HepG2 (cell line): ENCODE measurements around the gene MIEF1. TPM values are rescaled to one million over a fixed set of nuclear protein-coding genes. Genes with fewer than 3 reads are reported as not detected.

Source experiments
- BCL6 ChIP-seq: IDR thresholded peaks from 2 replicates; pipeline ENCODE4 v1.6.1; 2016; ENCODE audit warnings: missing genetic modification reagents, missing compliant biosample characterization
- BRCA1 ChIP-seq: sonication (generic); formaldehyde crosslinking; IDR thresholded peaks from 2 replicates; pipeline ENCODE4 v1.4.0; 2020; ENCODE audit warnings: missing genetic modification reagents
- BRF2 ChIP-seq: sonication (generic); formaldehyde crosslinking; IDR thresholded peaks from 2 replicates; pipeline ENCODE4 v1.8.1; 2022; ENCODE audit warnings: mild to moderate bottlenecking, missing genetic modification reagents
- GRHL1 ChIP-seq: sonication (generic); formaldehyde crosslinking; conservative IDR thresholded peaks from 2 replicates; pipeline ENCODE4 v1.8.0; 2022; ENCODE audit warnings: missing genetic modification reagents
- HDAC1 ChIP-seq: sonication (generic); formaldehyde crosslinking; IDR thresholded peaks from 2 replicates; pipeline ENCODE4 v1.5.1; 2020; ENCODE audit warnings: mild to moderate bottlenecking, missing genetic modification reagents
- HNRNPLL ChIP-seq: fragments of 200-400 bp; formaldehyde crosslinking; IDR thresholded peaks from 2 replicates; pipeline ENCODE4 v1.6.1; 2017; ENCODE audit warnings: mild to moderate bottlenecking, low read depth, low read length; ENCODE audit not compliant: poor library complexity, severe bottlenecking
- MAFK ChIP-seq, 2 experiments: IDR thresholded peaks in 1 of 2; conservative IDR thresholded peaks in 1 of 2; 2 replicates each; pipeline ENCODE4 v1.6.1; 2011; ENCODE audit warnings: improper control_type of control experiment in 2 of 2, low read length in 2 of 2
- PCBP2 ChIP-seq: fragments of 200-400 bp; formaldehyde crosslinking; optimal IDR thresholded peaks from 2 replicates; pipeline ENCODE3; 2018; ENCODE audit warnings: low read length, low read depth; ENCODE audit not compliant: poor library complexity, severe bottlenecking
- RBFOX2 ChIP-seq: fragments of 200-400 bp; formaldehyde crosslinking; IDR thresholded peaks from 2 replicates; pipeline ENCODE4 v1.6.1; 2017; ENCODE audit warnings: low read depth, mild to moderate bottlenecking, low read length
- SMYD3 ChIP-seq: sonication (generic); formaldehyde crosslinking; IDR thresholded peaks from 2 replicates; pipeline ENCODE4 v1.8.1; 2023; ENCODE audit warnings: mild to moderate bottlenecking, missing genetic modification reagents
- SP4 ChIP-seq: sonication (generic); formaldehyde crosslinking; IDR thresholded peaks from 2 replicates; pipeline ENCODE4 v1.8.1; 2023; ENCODE audit warnings: mild to moderate bottlenecking, missing genetic modification reagents
- TBX2 ChIP-seq: sonication (generic); formaldehyde crosslinking; IDR thresholded peaks from 2 replicates; pipeline ENCODE4 v1.5.0; 2020; ENCODE audit warnings: missing genetic modification reagents, mild to moderate bottlenecking, borderline replicate concordance
- U2AF2 ChIP-seq: fragments of 200-400 bp; formaldehyde crosslinking; IDR thresholded peaks from 2 replicates; pipeline ENCODE4 v1.6.1; 2017; ENCODE audit warnings: low read depth, mild to moderate bottlenecking, low read length
- XBP1 ChIP-seq: sonication (generic); formaldehyde crosslinking; IDR thresholded peaks from 2 replicates; pipeline ENCODE4 v1.5.0; 2020; ENCODE audit warnings: missing genetic modification reagents
- ZNF121 ChIP-seq: sonication (generic); formaldehyde crosslinking; IDR thresholded peaks from 2 replicates; pipeline ENCODE4 v1.5.0; 2020; ENCODE audit warnings: mild to moderate bottlenecking, missing genetic modification reagents
- ZNF234 ChIP-seq: sonication (generic); formaldehyde crosslinking; conservative IDR thresholded peaks from 2 replicates; pipeline ENCODE4 v1.5.1; 2020; ENCODE audit warnings: mild to moderate bottlenecking, missing genetic modification reagents
- ZNF354B ChIP-seq: sonication (generic); formaldehyde crosslinking; IDR thresholded peaks from 2 replicates; pipeline ENCODE4 v1.8.0; 2022; ENCODE audit warnings: mild to moderate bottlenecking, missing genetic modification reagents
- ZNF703 ChIP-seq: sonication (generic); formaldehyde crosslinking; IDR thresholded peaks from 2 replicates; pipeline ENCODE4 v1.5.1; 2020; ENCODE audit warnings: missing genetic modification reagents, mild to moderate bottlenecking, moderate library complexity, borderline replicate concordance
- ZNF839 ChIP-seq: sonication (generic); formaldehyde crosslinking; IDR thresholded peaks from 2 replicates; pipeline ENCODE4 v1.4.0; 2020; ENCODE audit warnings: missing genetic modification reagents, mild to moderate bottlenecking, borderline replicate concordance
- ZNF850 ChIP-seq: sonication (generic); formaldehyde crosslinking; conservative IDR thresholded peaks from 2 replicates; pipeline ENCODE4 v1.9.0; 2021; ENCODE audit warnings: mild to moderate bottlenecking, missing genetic modification reagents
- polyA plus RNA-seq, 8 experiments: library from polyadenylated mRNA; depleted of rRNA in 3 of 8; stranded (reverse) in 7 of 8; unstranded in 1 of 8; fragments of >200 nt; fragmentation: Illumina TruSeq in 4 of 8; extraction: Trizol in 4 of 8; gene quantifications; 2 replicates each; pipeline versions ENCODE4 v1.2.1 to v1.2.3, GENCODE V29; 2011 to 2016; ENCODE audit warnings: low read depth in 4 of 8, missing spikeins in 1 of 8, mixed read lengths in 1 of 8; ENCODE audit not compliant: insufficient read depth in 1 of 8
- total RNA-seq, 5 experiments: library from RNA; depleted of rRNA; stranded (reverse); fragments of >200 nt; fragmentation: Illumina TruSeq; extraction: Trizol; gene quantifications; 2 replicates each; pipeline ENCODE4 v1.2.3, GENCODE V29; 2016; ENCODE audit warnings: low read depth in 1 of 5
- TF ChIP-seq, protein P1 (sequence below): IDR thresholded peaks from 2 replicates; pipeline ENCODE4 v1.6.1; 2016; ENCODE audit warnings: control low read depth
- TF ChIP-seq, protein P2 (sequence below): sonication (generic); formaldehyde crosslinking; IDR thresholded peaks from 2 replicates; pipeline ENCODE4 v1.4.0; 2020; ENCODE audit warnings: missing genetic modification reagents
- TF ChIP-seq, protein P3 (sequence below): sonication (generic); formaldehyde crosslinking; IDR thresholded peaks from 2 replicates; pipeline ENCODE4 v1.4.0; 2020; ENCODE audit warnings: missing genetic modification reagents, borderline replicate concordance

Gene MIEF1
- total and polyA plus RNA-seq, 2 of the 13 experiments (the other 11 are each of a cell fraction or from before 2014, with no cell fraction given), result 21.7 to 34.8 TPM

DNA sequence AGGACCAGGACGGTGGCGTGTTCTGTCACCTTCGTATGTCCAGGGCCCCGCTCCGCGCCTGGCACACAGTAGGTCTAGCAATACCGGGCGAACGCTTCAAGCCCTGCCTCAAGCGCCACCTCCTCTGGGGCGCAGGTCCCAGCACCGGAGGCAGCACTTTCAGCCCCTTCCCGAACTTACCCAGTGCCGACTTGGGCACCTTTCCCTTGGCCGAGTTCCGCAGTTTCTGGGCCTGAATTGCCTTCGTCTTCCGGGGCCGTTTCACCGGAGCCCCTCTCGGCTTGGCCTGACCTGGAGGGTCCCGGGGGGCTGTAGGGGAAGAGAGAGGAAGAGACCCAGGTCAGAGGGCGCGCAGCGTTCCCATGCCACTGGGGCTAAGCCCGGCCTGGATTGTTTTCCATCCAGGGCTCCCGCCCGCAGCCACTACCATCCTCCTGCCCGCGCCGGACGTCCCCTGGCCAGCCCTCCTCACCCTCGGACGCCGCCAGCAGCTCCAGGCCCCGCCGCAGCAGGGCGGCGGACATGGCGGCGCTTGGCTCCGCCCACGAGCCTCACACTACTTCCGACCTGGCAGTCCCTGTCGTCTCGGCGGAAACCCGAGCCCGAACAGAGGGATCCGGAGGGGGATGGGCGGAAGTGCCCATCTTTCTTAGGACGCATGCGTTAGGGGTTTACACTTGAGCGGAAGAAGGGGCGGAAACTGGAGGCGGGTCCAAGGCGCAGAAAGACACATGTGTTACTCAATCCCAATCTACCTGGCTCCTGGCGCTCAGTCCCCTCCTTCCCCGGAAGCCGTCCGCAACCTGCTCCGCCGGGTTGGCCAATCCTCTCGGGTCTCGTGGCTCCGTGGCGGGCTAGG lies 30.4 kb downstream of the MIEF1 start, which contains the start of gene RPS19BP1 (continued):
- 0 out of 2 replicates have a peak, but pooled peaks have one; percentile 17 for TF ChIP-seq BCL6 (CRISPR knock-in tag)
- peak; percentile 80 for TF ChIP-seq HDAC1 (CRISPR knock-in tag)
- TF ChIP-seq XBP1 (CRISPR knock-in tag), result no peak
- TF ChIP-seq, protein P1, sequence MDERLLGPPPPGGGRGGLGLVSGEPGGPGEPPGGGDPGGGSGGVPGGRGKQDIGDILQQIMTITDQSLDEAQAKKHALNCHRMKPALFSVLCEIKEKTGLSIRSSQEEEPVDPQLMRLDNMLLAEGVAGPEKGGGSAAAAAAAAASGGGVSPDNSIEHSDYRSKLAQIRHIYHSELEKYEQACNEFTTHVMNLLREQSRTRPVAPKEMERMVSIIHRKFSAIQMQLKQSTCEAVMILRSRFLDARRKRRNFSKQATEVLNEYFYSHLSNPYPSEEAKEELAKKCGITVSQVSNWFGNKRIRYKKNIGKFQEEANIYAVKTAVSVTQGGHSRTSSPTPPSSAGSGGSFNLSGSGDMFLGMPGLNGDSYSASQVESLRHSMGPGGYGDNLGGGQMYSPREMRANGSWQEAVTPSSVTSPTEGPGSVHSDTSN (CRISPR knock-in tag), result peak; percentile 89
- TF ChIP-seq ZNF354B, result no peak
- TF ChIP-seq BRCA1 (CRISPR knock-in tag), result no peak
- TF ChIP-seq BRF2 (CRISPR knock-in tag), result no peak
- TF ChIP-seq U2AF2, result no peak
- TF ChIP-seq RBFOX2, result peak; percentile 95
- TF ChIP-seq MAFK (conservative IDR thresholded peaks at IDR 0.05 in 1 of 2, IDR thresholded peaks at IDR 0.05 in 1 of 2; ENCODE audit: low read length in 2 of 2), result no peak
- no peak for TF ChIP-seq GRHL1 (CRISPR knock-in tag)
- TF ChIP-seq SP4 (CRISPR knock-in tag), result peak; percentile 81
- peak; percentile 79 for TF ChIP-seq ZNF839
- TF ChIP-seq HNRNPLL, result peak; percentile 76
- peak; percentile 62; the same call in 1 of the 2 replicates for TF ChIP-seq SMYD3 (CRISPR knock-in tag)
- no peak for TF ChIP-seq ZNF234 (CRISPR knock-in tag)
- TF ChIP-seq, protein P2, sequence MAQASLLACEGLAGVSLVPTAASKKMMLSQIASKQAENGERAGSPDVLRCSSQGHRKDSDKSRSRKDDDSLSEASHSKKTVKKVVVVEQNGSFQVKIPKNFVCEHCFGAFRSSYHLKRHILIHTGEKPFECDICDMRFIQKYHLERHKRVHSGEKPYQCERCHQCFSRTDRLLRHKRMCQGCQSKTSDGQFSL (CRISPR knock-in tag), result no peak
- no peak for TF ChIP-seq ZNF850 (CRISPR knock-in tag)
- TF ChIP-seq, protein P3, sequence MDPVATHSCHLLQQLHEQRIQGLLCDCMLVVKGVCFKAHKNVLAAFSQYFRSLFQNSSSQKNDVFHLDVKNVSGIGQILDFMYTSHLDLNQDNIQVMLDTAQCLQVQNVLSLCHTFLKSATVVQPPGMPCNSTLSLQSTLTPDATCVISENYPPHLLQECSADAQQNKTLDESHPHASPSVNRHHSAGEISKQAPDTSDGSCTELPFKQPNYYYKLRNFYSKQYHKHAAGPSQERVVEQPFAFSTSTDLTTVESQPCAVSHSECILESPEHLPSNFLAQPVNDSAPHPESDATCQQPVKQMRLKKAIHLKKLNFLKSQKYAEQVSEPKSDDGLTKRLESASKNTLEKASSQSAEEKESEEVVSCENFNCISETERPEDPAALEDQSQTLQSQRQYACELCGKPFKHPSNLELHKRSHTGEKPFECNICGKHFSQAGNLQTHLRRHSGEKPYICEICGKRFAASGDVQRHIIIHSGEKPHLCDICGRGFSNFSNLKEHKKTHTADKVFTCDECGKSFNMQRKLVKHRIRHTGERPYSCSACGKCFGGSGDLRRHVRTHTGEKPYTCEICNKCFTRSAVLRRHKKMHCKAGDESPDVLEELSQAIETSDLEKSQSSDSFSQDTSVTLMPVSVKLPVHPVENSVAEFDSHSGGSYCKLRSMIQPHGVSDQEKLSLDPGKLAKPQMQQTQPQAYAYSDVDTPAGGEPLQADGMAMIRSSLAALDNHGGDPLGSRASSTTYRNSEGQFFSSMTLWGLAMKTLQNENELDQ (CRISPR knock-in tag), result no peak
- TF ChIP-seq PCBP2, result no peak
- TF ChIP-seq ZNF121 (CRISPR knock-in tag), result no peak
- peak; percentile 86 for TF ChIP-seq TBX2 (CRISPR knock-in tag)
- TF ChIP-seq ZNF703 (CRISPR knock-in tag), result no peak
